DND-41 (cell line): ENCODE results near the gene ZNRF1.
A peak's percentile ranks its signal among the peaks of the same experiment; 100 is the strongest.

Experiments
- ATAC-seq: fragments of 200-7000 bp; cut with Tn5 transposase; 3 replicates; pipeline ENCODE4 v1.9.1; 2021; ENCODE audit warnings: low read depth; ENCODE audit not compliant: insufficient read depth
- DNase-seq: peaks from one replicate; pipeline ENCODE4 v3.0.0-alpha.2; 2020
- H2AFZ ChIP-seq: 2 replicates; pipeline ENCODE4 v1.6.0; 2012; ENCODE audit warnings: low read depth, low read length
- H3K27ac ChIP-seq: 2 replicates; pipeline ENCODE4 v1.5.1; 2012; ENCODE audit warnings: low read length, inconsistent platforms
- H3K27me3 ChIP-seq: fragments of 200-600 bp; sonication (generic); 2 replicates; pipeline ENCODE4 v1.6.0; 2012; ENCODE audit warnings: low read length, mild to moderate bottlenecking, inconsistent platforms; ENCODE audit not compliant: insufficient read depth, poor library complexity
- H3K36me3 ChIP-seq: 2 replicates; pipeline ENCODE4 v1.5.1; 2012; ENCODE audit warnings: low read length, inconsistent platforms; ENCODE audit not compliant: insufficient read depth
- H3K4me1 ChIP-seq: 2 replicates; pipeline ENCODE4 v1.5.1; 2012; ENCODE audit warnings: mild to moderate bottlenecking, low read length; ENCODE audit not compliant: insufficient read depth
- H3K4me2 ChIP-seq: 2 replicates; pipeline ENCODE4 v1.6.0; 2012; ENCODE audit warnings: mild to moderate bottlenecking, moderate library complexity, low read length, inconsistent platforms; ENCODE audit not compliant: insufficient read depth
- H3K4me3 ChIP-seq, 2 experiments: fragments of 200-600 bp in 1 of 2; shearing (Covaris generic) in 1 of 2; 2 replicates each; pipeline ENCODE4 v1.5.1; 2012 to 2016; ENCODE audit warnings: inconsistent platforms in 2 of 2, low read length in 2 of 2, mild to moderate bottlenecking in 2 of 2, low read depth in 1 of 2, moderate library complexity in 1 of 2
- H3K79me2 ChIP-seq: 2 replicates; pipeline ENCODE4 v1.6.0; 2012; ENCODE audit warnings: low read length, inconsistent platforms; ENCODE audit not compliant: insufficient read depth
- H3K9ac ChIP-seq: 2 replicates; pipeline ENCODE4 v1.6.0; 2012; ENCODE audit warnings: low read depth, mild to moderate bottlenecking, inconsistent platforms, low read length, moderate library complexity
- H3K9me3 ChIP-seq: 2 replicates; pipeline ENCODE4 v1.5.1; 2012; ENCODE audit warnings: low read length, moderate library complexity, mild to moderate bottlenecking, inconsistent platforms; ENCODE audit not compliant: insufficient read depth, severe bottlenecking
- H4K20me1 ChIP-seq: 2 replicates; pipeline ENCODE4 v1.6.0; 2012; ENCODE audit warnings: low read length; ENCODE audit not compliant: insufficient read depth
- EZH2 ChIP-seq: IDR thresholded peaks from 3 replicates; pipeline ENCODE4 v1.6.1; 2012; ENCODE audit warnings: borderline replicate concordance, low read depth, mild to moderate bottlenecking, moderate library complexity, low read length, inconsistent platforms; ENCODE audit not compliant: severe bottlenecking
- TF ChIP-seq, protein P1 (sequence below): IDR thresholded peaks from 2 replicates; pipeline ENCODE4 v1.5.1; 2012; ENCODE audit warnings: borderline replicate concordance, low read length, moderate library complexity, mild to moderate bottlenecking; ENCODE audit not compliant: poor library complexity, severe bottlenecking; ENCODE audit errors: extremely low read depth

Gene ZNRF1

DNA sequence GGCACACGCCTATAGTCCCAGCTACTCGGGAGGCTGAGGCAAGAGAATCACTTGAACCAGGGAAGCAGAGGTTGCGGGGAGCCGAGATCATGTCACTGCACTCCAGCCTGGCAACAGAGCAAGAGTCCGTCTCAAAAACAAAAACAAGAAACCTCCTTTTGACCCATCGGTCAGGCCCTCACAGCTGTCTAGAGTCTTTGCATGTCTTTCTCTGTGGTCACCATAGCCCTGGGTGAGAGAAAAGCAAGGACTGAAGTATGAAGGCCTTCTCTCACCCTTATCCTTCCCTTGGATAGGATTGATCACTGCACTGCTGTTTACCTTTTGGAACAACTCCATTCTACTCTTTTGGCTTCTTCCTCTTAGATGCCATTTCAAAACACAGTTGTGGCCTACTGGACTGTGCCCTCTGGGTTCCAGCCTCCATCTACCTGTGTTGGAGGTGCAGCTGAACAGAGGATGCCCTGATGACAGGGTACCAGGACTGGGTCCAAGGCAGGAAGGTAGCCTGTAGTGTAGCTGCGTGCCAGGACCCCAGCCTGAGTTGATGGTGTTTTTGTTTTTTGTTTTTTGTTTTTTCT, 80.6 kb downstream of the ZNRF1 start:
- Histone ChIP-seq H3K27me3 (no peaks in the 10 kb centered on the region), H3K4me1 (peaks cover 99% of the 10 kb centered on the region), H3K36me3 (peaks cover 55% of the 10 kb centered on the region), H3K27ac (peak overlapping the region; percentile 63), H3K4me2 (no peak overlapping the region), H3K4me3 (no peak overlapping the region), H4K20me1 (no peaks in the 10 kb centered on the region; the same call in 1 of the 2 replicates), H2AFZ (no peak overlapping the region), H3K79me2 (peaks cover 91% of the 10 kb centered on the region), H3K9ac (no peak overlapping the region), H3K9me3 (no peaks in the 10 kb centered on the region)
- DNase-seq (no peak), ATAC-seq (no peak)
- TF ChIP-seq EZH2, result no peak
- TF ChIP-seq, protein P1, sequence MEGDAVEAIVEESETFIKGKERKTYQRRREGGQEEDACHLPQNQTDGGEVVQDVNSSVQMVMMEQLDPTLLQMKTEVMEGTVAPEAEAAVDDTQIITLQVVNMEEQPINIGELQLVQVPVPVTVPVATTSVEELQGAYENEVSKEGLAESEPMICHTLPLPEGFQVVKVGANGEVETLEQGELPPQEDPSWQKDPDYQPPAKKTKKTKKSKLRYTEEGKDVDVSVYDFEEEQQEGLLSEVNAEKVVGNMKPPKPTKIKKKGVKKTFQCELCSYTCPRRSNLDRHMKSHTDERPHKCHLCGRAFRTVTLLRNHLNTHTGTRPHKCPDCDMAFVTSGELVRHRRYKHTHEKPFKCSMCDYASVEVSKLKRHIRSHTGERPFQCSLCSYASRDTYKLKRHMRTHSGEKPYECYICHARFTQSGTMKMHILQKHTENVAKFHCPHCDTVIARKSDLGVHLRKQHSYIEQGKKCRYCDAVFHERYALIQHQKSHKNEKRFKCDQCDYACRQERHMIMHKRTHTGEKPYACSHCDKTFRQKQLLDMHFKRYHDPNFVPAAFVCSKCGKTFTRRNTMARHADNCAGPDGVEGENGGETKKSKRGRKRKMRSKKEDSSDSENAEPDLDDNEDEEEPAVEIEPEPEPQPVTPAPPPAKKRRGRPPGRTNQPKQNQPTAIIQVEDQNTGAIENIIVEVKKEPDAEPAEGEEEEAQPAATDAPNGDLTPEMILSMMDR, result no peak

DNA sequence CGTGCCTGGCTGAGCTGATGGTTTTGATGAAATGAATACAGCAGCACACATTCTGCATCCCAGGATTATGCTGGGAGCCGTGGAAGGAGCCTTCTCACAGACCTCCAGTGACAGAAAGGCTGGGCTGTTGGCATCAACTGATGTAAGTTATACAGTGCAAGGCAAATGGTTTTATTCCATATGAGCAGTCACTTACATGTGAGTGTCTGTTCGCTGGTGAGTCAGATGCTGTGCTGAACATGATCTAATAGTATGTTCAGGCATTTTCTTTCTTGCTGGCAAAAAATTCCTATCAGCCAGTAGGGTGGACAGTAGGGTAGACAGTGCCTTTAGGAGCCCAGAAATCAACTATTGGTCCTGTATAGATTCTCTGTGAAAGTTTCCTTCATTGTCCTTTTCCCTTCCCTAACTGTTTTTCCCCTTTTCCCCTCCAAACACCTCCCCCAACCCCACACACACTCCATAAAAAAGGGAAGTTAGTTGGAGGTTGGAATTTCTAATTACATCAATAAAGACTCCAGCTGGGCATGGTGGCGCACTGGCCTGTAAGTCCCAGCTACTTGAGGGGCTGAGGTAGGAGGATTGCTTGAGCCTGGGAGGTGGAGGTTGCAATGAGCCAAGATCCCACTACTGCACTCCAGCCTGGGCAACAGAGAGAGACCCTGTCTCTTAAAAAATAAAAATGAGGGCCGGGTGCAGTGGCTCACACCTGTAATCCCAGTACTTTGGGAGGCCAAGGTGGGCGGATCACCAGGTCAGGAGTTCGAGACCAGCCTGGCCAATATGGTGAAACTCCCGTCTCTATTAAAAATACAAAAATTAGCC, 81.6 kb downstream of the ZNRF1 start:
- Histone ChIP-seq H2AFZ (no peak overlapping the region), H3K4me1 (peaks cover 99% of the 10 kb centered on the region), H3K4me2 (no peak overlapping the region; the same call in 1 of the 2 replicates), H3K9me3 (no peaks in the 10 kb centered on the region), H3K36me3 (peaks cover 65% of the 10 kb centered on the region), H3K27ac (peak overlapping the region; percentile 63), H3K9ac (no peak overlapping the region), H3K27me3 (no peaks in the 10 kb centered on the region), H3K79me2 (peaks cover 98% of the 10 kb centered on the region), H4K20me1 (no peaks in the 10 kb centered on the region; the same call in 1 of the 2 replicates), H3K4me3 (no peak overlapping the region)
- TF ChIP-seq, protein P1, result no peak
- no peak for TF ChIP-seq EZH2
- ATAC-seq, result no peak
- no peak for DNase-seq

DNA sequence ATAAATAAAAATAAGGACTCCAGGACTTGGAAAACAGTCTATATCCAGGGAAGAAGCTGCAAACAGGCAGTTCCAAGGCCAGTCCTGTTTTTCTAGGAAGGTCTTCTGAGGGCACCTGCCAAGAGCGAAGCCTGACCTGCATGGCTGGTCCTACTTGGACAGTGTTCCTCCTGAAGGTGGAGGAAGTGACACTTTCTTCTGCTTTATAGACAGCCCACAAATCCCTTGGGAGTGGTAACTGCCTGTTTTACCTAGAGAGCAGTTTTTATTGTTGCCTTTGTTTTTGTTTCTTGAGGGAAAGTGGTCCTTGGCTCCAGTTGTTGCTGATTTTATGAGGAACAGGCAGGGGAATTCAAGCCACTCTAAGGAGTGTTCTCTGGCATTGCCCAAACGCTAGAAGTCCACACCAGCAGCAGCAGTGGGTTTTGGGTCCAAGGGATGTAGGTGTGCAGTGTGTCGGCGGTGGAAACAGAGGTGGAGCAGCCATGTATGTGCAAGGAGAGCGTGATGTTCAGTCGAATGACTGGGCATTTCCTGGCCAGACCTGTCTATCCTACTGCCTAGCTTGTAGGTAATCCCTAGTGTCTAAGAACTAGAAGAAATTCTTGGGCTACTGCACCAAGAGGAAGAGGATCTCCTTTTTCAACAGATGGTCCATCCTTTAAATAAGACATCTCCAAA, 82.5 kb downstream of the ZNRF1 start:
- ATAC-seq (no peak), DNase-seq (no peak)
- no peaks in the 10 kb centered on the region; the same call in 1 of the 2 replicates for H4K20me1 ChIP-seq
- no peaks in the 10 kb centered on the region for H3K27me3 ChIP-seq
- H3K4me2 ChIP-seq, result no peak overlapping the region
- H2AFZ ChIP-seq, result no peak overlapping the region
- peaks cover 73% of the 10 kb centered on the region for H3K36me3 ChIP-seq
- no peak overlapping the region for H3K4me3 ChIP-seq
- H3K4me1 ChIP-seq, result peaks cover 99% of the 10 kb centered on the region
- H3K79me2 ChIP-seq, result peaks cover 99% of the 10 kb centered on the region
- H3K9me3 ChIP-seq, result no peaks in the 10 kb centered on the region
- H3K27ac ChIP-seq, result peak overlapping the region; percentile 75
- 0 out of 2 replicates have a peak overlapping the region, but pooled peaks have one; percentile 19 for H3K9ac ChIP-seq
- TF ChIP-seq, protein P1, result no peak
- TF ChIP-seq EZH2, result no peak
